NCI-H226 (cell line): ENCODE results near the gene MAP1A.
"Not testable (repeated sequence)": the region's sequence is repeated elsewhere in the genome, so short reads cannot be mapped to it uniquely, and the experiment has no call there.

Experiments
- DNase-seq: peaks from one replicate; pipeline ENCODE4 v3.0.0-alpha.2; 2015

Gene MAP1A

GRCh38 chr15:43531018-43531670 lies 13.7 kb downstream of the MAP1A start:
- DNase-seq: no peak

- DNase-seq: not testable (repeated sequence)
Measured at GRCh38 chr15:43532826-43533225, 15.4 kb downstream of the MAP1A start.

- DNase-seq: no peak
Measured at GRCh38 chr15:43534897-43535296, 17.5 kb downstream of the MAP1A start.

- DNase-seq: no peak
Measured at GRCh38 chr15:43538091-43538490, 20.7 kb downstream of the MAP1A start.

GRCh38 chr15:43541785-43542184 lies 24.4 kb downstream of the MAP1A start:
- no peak for DNase-seq

- no peak for DNase-seq
Measured at GRCh38 chr15:43544266-43544665, 26.9 kb downstream of the MAP1A start.

- no peak for DNase-seq
Measured at GRCh38 chr15:43545426-43545825, 28.0 kb downstream of the MAP1A start.

GRCh38 chr15:43547539-43547938 lies 30.1 kb downstream of the MAP1A start:
- no peak for DNase-seq

- no peak for DNase-seq
Measured at GRCh38 chr15:43550527-43551363, 33.3 kb downstream of the MAP1A start.

GRCh38 chr15:43552256-43552655 lies 34.8 kb downstream of the MAP1A start:
- no peak for DNase-seq

GRCh38 chr15:43552986-43553385 lies 35.6 kb downstream of the MAP1A start:
- DNase-seq: no peak

GRCh38 chr15:43562753-43563152 lies 45.3 kb downstream of the MAP1A start:
- DNase-seq: not testable (repeated sequence)

GRCh38 chr15:43563793-43564192 lies 46.4 kb downstream of the MAP1A start:
- DNase-seq: not testable (repeated sequence)

GRCh38 chr15:43566615-43567014 lies 49.2 kb downstream of the MAP1A start:
- not testable (repeated sequence) for DNase-seq

GRCh38 chr15:43574607-43575006 lies 57.2 kb downstream of the MAP1A start:
- DNase-seq: not testable (repeated sequence)
